Measurements from ENCODE around the gene HEPN1.

HEPN1 gene

DNA sequence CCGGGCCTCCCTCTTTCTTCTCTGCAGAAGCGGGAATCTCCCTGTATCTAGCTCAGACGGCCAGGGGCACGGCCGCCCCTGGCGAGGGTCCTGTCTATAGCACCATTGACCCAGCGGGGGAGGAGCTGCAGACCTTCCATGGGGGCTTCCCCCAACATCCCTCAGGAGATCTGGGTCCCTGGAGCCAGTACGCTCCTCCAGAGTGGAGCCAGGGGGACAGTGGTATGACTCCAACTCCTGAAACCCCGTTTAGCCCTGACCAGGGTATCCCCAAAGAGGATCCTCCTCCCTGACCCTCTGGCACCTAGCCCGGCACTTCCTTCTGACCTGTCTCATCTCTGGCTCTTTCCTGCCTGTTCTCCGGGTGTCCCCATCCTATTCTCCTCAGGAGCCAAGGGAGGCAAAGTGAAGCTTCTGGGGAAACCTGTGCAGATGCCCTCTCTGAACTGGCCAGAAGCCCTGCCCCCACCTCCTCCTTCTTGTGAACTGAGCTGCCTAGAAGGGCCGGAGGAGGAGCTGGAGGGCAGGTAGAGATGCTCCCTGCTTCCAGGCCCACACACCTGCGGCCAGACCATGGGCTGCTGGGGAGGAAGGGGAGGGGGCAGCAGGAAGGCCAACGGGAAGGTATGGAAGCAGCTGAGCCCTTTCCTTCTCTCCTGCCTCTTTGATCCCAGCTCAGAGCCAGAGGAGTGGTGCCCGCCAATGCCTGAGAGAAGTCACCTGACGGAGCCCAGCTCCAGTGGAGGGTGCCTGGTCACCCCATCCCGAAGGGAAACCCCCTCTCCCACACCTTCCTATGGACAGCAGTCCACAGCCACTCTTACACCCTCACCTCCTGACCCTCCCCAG, 40.9 kb upstream of the HEPN1 start:
- Histone ChIP-seq H3K9me3 (ENCODE audit: low read length) (no peaks in the 10 kb centered on the region), H3F3A (ENCODE audit: insufficient read depth, low read length) (no peaks in the 10 kb centered on the region), H2AFZ (ENCODE audit: low read length) (no peak overlapping the region), H3K79me2 (ENCODE audit: insufficient read depth, low read length) (no peaks in the 10 kb centered on the region), H3K4me1 (ENCODE audit: insufficient read depth, low read length, severe bottlenecking) (peaks cover 4% of the 10 kb centered on the region), H3K9me2 (ENCODE audit: low read depth, low read length) (no peaks in the 10 kb centered on the region), H4K20me1 (ENCODE audit: insufficient read depth, low read length) (no peaks in the 10 kb centered on the region), H3K27ac (ENCODE audit: low read depth, low read length, poor library complexity, severe bottlenecking) (no peak overlapping the region), H3K36me3 (ENCODE audit: insufficient read depth, low read length) (no peaks in the 10 kb centered on the region), H3K4me3 (ENCODE audit: low read depth, low read length, poor library complexity, severe bottlenecking) (no peak overlapping the region), H3K27me3 (ENCODE audit: insufficient read depth, low read length) (no peaks in the 10 kb centered on the region; the same call in 1 of the 2 replicates), H3K9ac (ENCODE audit: low read length) (no peak overlapping the region), H3K4me2 (ENCODE audit: low read length) (no peak overlapping the region)
- TF ChIP-seq EZH2 (IDR thresholded peaks at IDR 0.05; ENCODE audit: borderline replicate concordance, low read length) = no peak
- TF ChIP-seq, protein P1, sequence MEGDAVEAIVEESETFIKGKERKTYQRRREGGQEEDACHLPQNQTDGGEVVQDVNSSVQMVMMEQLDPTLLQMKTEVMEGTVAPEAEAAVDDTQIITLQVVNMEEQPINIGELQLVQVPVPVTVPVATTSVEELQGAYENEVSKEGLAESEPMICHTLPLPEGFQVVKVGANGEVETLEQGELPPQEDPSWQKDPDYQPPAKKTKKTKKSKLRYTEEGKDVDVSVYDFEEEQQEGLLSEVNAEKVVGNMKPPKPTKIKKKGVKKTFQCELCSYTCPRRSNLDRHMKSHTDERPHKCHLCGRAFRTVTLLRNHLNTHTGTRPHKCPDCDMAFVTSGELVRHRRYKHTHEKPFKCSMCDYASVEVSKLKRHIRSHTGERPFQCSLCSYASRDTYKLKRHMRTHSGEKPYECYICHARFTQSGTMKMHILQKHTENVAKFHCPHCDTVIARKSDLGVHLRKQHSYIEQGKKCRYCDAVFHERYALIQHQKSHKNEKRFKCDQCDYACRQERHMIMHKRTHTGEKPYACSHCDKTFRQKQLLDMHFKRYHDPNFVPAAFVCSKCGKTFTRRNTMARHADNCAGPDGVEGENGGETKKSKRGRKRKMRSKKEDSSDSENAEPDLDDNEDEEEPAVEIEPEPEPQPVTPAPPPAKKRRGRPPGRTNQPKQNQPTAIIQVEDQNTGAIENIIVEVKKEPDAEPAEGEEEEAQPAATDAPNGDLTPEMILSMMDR (IDR thresholded peaks at IDR 0.05; ENCODE audit: low read length) = no peak

DNA sequence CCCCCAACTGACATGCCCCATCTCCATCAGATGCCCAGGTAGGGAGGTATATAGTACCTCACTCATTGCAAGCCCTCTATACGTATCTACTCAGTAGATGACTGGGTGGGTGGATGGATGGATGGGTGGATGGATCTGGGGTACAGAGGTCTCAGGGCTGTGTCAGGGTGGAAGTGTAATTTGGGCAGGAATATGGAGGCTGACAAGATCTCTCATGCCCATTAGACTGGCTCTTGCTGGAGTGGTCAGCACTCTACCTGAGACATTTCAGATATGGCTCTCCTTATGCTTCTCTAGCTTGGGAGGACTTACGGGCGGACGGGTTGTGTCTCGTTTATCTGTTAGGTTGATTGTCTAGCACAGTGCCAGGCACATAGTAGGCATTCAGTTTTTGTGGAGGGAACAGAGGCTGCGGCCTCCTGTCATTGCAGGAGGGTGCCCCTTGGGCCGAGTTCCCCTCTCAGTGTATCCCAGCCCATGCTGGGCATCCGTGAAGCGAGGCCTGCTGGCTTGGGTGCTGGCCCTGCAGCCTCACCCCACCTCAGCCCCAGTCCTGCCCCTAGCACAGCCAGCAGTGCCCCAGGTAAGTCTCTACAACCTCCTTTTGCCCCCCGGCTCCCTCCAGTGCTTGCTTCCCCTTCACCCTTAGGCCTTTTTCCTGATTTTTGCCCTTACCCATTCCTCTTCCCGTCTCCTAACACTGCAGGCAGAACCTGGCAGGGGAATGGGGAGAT, 40.1 kb upstream of the HEPN1 start:
- Histone ChIP-seq H3K36me3 (ENCODE audit: insufficient read depth, low read length) (no peaks in the 10 kb centered on the region), H3K4me3 (ENCODE audit: low read depth, low read length, poor library complexity, severe bottlenecking) (no peak overlapping the region), H3F3A (ENCODE audit: insufficient read depth, low read length) (no peaks in the 10 kb centered on the region), H3K9ac (ENCODE audit: low read length) (no peak overlapping the region), H3K4me2 (ENCODE audit: low read length) (no peak overlapping the region), H4K20me1 (ENCODE audit: insufficient read depth, low read length) (no peaks in the 10 kb centered on the region), H3K27me3 (ENCODE audit: insufficient read depth, low read length) (no peaks in the 10 kb centered on the region; the same call in 1 of the 2 replicates), H3K4me1 (ENCODE audit: insufficient read depth, low read length, severe bottlenecking) (peaks cover 4% of the 10 kb centered on the region), H2AFZ (ENCODE audit: low read length) (no peak overlapping the region), H3K79me2 (ENCODE audit: insufficient read depth, low read length) (no peaks in the 10 kb centered on the region), H3K9me3 (ENCODE audit: low read length) (no peaks in the 10 kb centered on the region), H3K9me2 (ENCODE audit: low read depth, low read length) (no peaks in the 10 kb centered on the region), H3K27ac (ENCODE audit: low read depth, low read length, poor library complexity, severe bottlenecking) (no peak overlapping the region)
- TF ChIP-seq, protein P1 (IDR thresholded peaks at IDR 0.05; ENCODE audit: low read length) = no peak
- no peak for TF ChIP-seq EZH2 (IDR thresholded peaks at IDR 0.05; ENCODE audit: borderline replicate concordance, low read length)

DNA sequence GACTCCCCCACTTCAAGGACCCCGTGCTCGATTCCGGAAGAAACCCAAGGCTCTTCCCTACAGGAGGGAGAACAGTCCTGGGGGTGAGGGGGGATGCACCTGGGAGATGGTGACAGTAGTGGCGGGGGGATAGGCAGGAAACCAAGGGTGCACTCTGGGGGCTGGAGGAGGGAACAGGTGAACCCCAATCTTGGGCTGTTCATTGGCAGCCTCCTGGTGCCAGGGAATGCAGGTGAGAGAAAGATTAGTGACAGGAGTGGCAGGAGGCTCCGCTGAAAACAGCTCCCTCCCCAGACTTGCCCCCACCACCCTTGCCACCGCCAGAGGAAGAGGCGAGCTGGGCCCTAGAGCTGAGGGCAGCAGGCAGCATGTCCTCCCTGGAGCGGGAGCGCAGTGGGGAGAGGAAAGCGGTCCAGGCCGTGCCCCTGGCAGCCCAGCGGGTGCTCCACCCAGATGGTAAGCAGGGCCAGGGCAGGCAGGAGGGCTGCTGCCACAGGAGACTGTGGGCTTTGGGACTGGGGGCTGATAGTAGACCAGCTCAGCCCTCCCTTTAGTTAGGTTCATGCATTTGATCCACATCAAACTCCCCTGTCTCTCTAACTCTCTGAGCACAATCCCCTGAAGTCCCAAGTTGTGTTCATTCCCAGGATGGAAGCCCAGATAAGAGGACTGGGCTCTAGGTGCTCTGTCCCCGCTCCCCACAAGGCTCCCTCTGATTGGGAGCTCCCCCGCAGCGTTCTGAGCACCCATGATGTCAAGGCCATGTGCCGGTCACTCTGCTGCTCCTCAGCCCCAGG, 39.4 kb upstream of the HEPN1 start:
- TF ChIP-seq, protein P1 (IDR thresholded peaks at IDR 0.05; ENCODE audit: low read length) = no peak
- TF ChIP-seq EZH2 (IDR thresholded peaks at IDR 0.05; ENCODE audit: borderline replicate concordance, low read length) = no peak
- no peak overlapping the region for H3K4me3 ChIP-seq (ENCODE audit: low read depth, low read length, poor library complexity, severe bottlenecking)
- H3K4me1 ChIP-seq (ENCODE audit: insufficient read depth, low read length, severe bottlenecking) = peaks cover 4% of the 10 kb centered on the region
- no peaks in the 10 kb centered on the region for H3K9me2 ChIP-seq (ENCODE audit: low read depth, low read length)
- no peak overlapping the region for H3K4me2 ChIP-seq (ENCODE audit: low read length)
- no peaks in the 10 kb centered on the region for H3F3A ChIP-seq (ENCODE audit: insufficient read depth, low read length)
- no peak overlapping the region for H3K27ac ChIP-seq (ENCODE audit: low read depth, low read length, poor library complexity, severe bottlenecking)
- H3K36me3 ChIP-seq (ENCODE audit: insufficient read depth, low read length) = no peaks in the 10 kb centered on the region
- H3K27me3 ChIP-seq (ENCODE audit: insufficient read depth, low read length) = no peaks in the 10 kb centered on the region; the same call in 1 of the 2 replicates
- H3K9me3 ChIP-seq (ENCODE audit: low read length) = no peaks in the 10 kb centered on the region
- H3K9ac ChIP-seq (ENCODE audit: low read length) = no peak overlapping the region
- no peaks in the 10 kb centered on the region for H4K20me1 ChIP-seq (ENCODE audit: insufficient read depth, low read length)
- no peaks in the 10 kb centered on the region for H3K79me2 ChIP-seq (ENCODE audit: insufficient read depth, low read length)
- no peak overlapping the region for H2AFZ ChIP-seq (ENCODE audit: low read length)
